Measurements from ENCODE around the gene BEND3.

DNA sequence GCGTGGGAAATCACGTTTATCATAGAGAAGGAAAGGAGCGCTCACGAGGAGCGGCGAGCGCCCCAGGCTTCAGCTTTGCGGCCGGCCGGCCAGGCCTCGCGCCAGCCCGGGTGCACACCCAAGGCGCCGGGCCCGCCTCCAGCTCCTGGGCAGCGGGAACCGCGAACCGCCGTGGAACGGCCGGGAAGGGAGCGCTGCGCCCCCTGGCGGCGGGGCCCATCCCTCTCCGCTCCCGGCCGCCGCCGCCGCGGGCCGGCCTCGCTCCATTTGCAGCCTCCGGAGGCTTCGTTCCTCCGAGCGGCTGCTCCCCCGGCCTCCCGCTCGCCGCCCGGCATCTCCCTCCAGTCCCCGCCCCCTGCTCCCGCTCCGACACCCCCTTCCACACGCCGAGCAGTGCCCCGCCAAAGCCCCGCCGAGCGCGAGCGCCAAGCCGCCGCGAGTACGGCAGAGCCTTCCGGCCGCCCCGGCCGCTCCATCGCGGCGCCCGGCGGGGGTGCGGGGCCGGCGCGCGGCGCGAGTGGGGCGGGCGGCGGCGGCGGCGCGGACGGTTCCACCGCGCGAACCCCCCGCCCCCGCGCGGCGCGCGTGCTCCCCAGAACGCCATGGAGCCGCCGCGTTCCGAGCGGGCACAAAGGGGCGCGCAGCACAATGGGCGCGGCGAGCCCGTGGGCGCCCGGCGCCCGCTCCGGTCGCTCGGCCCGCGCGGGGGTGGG is 946 bp downstream of the BEND3 start:
- TF ChIP-seq, protein P1, sequence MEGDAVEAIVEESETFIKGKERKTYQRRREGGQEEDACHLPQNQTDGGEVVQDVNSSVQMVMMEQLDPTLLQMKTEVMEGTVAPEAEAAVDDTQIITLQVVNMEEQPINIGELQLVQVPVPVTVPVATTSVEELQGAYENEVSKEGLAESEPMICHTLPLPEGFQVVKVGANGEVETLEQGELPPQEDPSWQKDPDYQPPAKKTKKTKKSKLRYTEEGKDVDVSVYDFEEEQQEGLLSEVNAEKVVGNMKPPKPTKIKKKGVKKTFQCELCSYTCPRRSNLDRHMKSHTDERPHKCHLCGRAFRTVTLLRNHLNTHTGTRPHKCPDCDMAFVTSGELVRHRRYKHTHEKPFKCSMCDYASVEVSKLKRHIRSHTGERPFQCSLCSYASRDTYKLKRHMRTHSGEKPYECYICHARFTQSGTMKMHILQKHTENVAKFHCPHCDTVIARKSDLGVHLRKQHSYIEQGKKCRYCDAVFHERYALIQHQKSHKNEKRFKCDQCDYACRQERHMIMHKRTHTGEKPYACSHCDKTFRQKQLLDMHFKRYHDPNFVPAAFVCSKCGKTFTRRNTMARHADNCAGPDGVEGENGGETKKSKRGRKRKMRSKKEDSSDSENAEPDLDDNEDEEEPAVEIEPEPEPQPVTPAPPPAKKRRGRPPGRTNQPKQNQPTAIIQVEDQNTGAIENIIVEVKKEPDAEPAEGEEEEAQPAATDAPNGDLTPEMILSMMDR (IDR thresholded peaks at IDR 0.05): no peak
- TF ChIP-seq POLR2A (IDR thresholded peaks at IDR 0.05): no peak

Measured in lower leg skin (tissue), 3 donors.